SK-N-SH treated with all-trans-retinoic acid at 6 μM for 48 hours (cell line): Measurements from ENCODE around the gene TAP1.
A peak's percentile ranks its signal among the peaks of the same experiment; 100 is the strongest.

ENCODE experiments used
- ATAC-seq: fragments of 200-7000 bp; cut with Tn5 transposase; 3 replicates; pipeline ENCODE4 v1.9.1; 2020; ENCODE audit warnings: mild to moderate bottlenecking, moderate library complexity
- ARNTL ChIP-seq: fragments of 450-650 bp; formaldehyde crosslinking; IDR thresholded peaks from 2 replicates; pipeline ENCODE4 v1.5.0; 2020; ENCODE audit warnings: low read depth, mild to moderate bottlenecking, moderate library complexity, borderline replicate concordance
- BACH2 ChIP-seq: fragments of 250-450 bp; sonication (Bioruptor Pico); IDR thresholded peaks from 2 replicates; pipeline ENCODE4 v1.9.0; 2021; ENCODE audit warnings: mild to moderate bottlenecking, borderline replicate concordance
- CREB5 ChIP-seq: fragments of 250-450 bp; sonication (Bioruptor Pico); IDR thresholded peaks from 2 replicates; pipeline ENCODE4 v1.5.1; 2020; ENCODE audit warnings: low read depth, mild to moderate bottlenecking, moderate library complexity
- CSDC2 ChIP-seq: fragments of 250-450 bp; sonication (Bioruptor Pico); IDR thresholded peaks from 2 replicates; pipeline ENCODE4 v1.5.0; 2020; ENCODE audit warnings: mild to moderate bottlenecking, moderate library complexity
- ESRRG ChIP-seq: fragments of 250-450 bp; sonication (Bioruptor Pico); IDR thresholded peaks from 2 replicates; pipeline ENCODE4 v1.6.1; 2021; ENCODE audit warnings: mild to moderate bottlenecking
- GLIS3 ChIP-seq: fragments of 250-450 bp; sonication (Bioruptor Pico); IDR thresholded peaks from 2 replicates; pipeline ENCODE4 v1.5.0; 2020; ENCODE audit warnings: mild to moderate bottlenecking, moderate library complexity
- ISL1 ChIP-seq: fragments of 250-450 bp; sonication (Bioruptor Pico); IDR thresholded peaks from 2 replicates; pipeline ENCODE4 v2.1.2; 2022; ENCODE audit warnings: mild to moderate bottlenecking, moderate library complexity
- OSR1 ChIP-seq: fragments of 250-450 bp; sonication (Bioruptor Pico); IDR thresholded peaks from 2 replicates; pipeline ENCODE4 v1.8.0; 2022; ENCODE audit warnings: moderate library complexity, mild to moderate bottlenecking, inconsistent platforms
- POU6F1 ChIP-seq: fragments of 250-450 bp; sonication (Bioruptor Pico); IDR thresholded peaks from 2 replicates; pipeline ENCODE4 v1.8.0; 2021; ENCODE audit warnings: low read depth, mild to moderate bottlenecking, moderate library complexity, borderline replicate concordance
- PPARA ChIP-seq: fragments of 250-450 bp; sonication (Bioruptor Pico); IDR thresholded peaks from 2 replicates; pipeline ENCODE4 v1.5.0; 2020; ENCODE audit warnings: mild to moderate bottlenecking, borderline replicate concordance
- RARB ChIP-seq: fragments of 250-450 bp; sonication (Bioruptor Pico); IDR thresholded peaks from 2 replicates; pipeline ENCODE4 v1.8.0; 2021; ENCODE audit warnings: mild to moderate bottlenecking, moderate library complexity
- SNAI2 ChIP-seq: fragments of 250-450 bp; sonication (Bioruptor Pico); IDR thresholded peaks from 2 replicates; pipeline ENCODE4 v1.5.0; 2020; ENCODE audit warnings: mild to moderate bottlenecking, moderate library complexity
- TOX ChIP-seq: fragments of 250-450 bp; sonication (Bioruptor Pico); IDR thresholded peaks from 2 replicates; pipeline ENCODE4 v1.8.0; 2021; ENCODE audit warnings: mild to moderate bottlenecking, moderate library complexity, borderline replicate concordance
- TSHZ2 ChIP-seq: fragments of 250-450 bp; sonication (Bioruptor Pico); IDR thresholded peaks from 2 replicates; pipeline ENCODE4 v1.5.0; 2020; ENCODE audit warnings: mild to moderate bottlenecking, moderate library complexity
- ZC3H10 ChIP-seq: fragments of 250-450 bp; sonication (Bioruptor Pico); IDR thresholded peaks from 2 replicates; pipeline ENCODE4 v1.5.1; 2021; ENCODE audit warnings: mild to moderate bottlenecking, moderate library complexity
- ZFP3 ChIP-seq: fragments of 250-450 bp; sonication (Bioruptor Pico); IDR thresholded peaks from 2 replicates; pipeline ENCODE4 v1.5.0; 2020; ENCODE audit warnings: mild to moderate bottlenecking, moderate library complexity
- ZFP30 ChIP-seq: fragments of 450-650 bp; formaldehyde crosslinking; IDR thresholded peaks from 2 replicates; pipeline ENCODE4 v1.5.0; 2022; ENCODE audit warnings: mild to moderate bottlenecking, moderate library complexity
- ZNF565 ChIP-seq: fragments of 450-650 bp; formaldehyde crosslinking; conservative IDR thresholded peaks from 2 replicates; pipeline ENCODE4 v1.5.0; 2020; ENCODE audit warnings: low read depth, mild to moderate bottlenecking, moderate library complexity
- ZNF70 ChIP-seq: fragments of 450-650 bp; formaldehyde crosslinking; IDR thresholded peaks from 2 replicates; pipeline ENCODE4 v1.5.0; 2020; ENCODE audit warnings: mild to moderate bottlenecking, moderate library complexity
- ZNF8 ChIP-seq: fragments of 450-650 bp; formaldehyde crosslinking; IDR thresholded peaks from 2 replicates; pipeline ENCODE4 v1.5.0; 2020; ENCODE audit warnings: mild to moderate bottlenecking, moderate library complexity
- TF ChIP-seq, protein P1 (sequence below): fragments of 250-450 bp; sonication (Bioruptor Pico); IDR thresholded peaks from 2 replicates; pipeline ENCODE4 v1.8.0; 2020; ENCODE audit warnings: mild to moderate bottlenecking, moderate library complexity, borderline replicate concordance

The TAP1 gene, protein sequence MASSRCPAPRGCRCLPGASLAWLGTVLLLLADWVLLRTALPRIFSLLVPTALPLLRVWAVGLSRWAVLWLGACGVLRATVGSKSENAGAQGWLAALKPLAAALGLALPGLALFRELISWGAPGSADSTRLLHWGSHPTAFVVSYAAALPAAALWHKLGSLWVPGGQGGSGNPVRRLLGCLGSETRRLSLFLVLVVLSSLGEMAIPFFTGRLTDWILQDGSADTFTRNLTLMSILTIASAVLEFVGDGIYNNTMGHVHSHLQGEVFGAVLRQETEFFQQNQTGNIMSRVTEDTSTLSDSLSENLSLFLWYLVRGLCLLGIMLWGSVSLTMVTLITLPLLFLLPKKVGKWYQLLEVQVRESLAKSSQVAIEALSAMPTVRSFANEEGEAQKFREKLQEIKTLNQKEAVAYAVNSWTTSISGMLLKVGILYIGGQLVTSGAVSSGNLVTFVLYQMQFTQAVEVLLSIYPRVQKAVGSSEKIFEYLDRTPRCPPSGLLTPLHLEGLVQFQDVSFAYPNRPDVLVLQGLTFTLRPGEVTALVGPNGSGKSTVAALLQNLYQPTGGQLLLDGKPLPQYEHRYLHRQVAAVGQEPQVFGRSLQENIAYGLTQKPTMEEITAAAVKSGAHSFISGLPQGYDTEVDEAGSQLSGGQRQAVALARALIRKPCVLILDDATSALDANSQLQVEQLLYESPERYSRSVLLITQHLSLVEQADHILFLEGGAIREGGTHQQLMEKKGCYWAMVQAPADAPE

DNA sequence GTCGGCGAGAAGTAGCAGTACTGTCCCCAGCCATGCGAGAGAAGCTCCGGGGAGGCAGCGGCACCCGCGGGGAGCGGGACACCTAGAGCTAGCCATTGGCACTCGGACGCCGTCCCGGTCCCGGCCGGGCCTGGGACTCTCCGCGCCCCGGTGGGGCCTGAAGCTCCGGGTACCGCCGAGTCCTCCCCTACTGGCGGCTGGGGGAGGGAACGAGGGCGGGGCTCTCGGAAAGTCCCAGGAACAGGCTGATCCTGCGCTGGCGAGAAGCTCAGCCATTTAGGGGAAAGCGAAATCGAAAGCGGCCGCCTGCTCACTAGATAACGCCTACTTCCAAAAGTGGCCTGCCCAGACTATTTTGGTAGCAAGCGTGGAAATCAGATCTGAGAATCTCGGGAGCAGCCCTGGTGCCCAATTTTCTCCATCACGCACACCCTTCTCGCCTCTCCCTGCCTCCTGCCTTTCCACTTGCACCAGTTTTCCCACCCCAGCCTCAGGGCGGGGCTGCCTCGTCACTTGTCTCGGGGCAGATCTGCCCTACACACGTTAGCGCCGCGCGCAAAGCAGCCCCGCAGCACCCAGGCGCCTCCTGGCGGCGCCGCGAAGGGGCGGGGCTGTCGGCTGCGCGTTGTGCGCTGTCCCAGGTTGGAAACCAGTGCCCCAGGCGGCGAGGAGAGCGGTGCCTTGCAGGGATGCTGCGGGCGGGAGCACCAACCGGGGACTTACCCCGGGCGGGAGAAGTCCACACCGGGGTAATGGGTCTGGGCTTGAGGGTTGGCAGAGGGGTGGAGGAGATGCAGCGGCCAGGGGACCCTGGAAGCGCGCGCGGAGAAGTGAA is at the start of gene TAP1, which contains the start of gene PSMB9:
TSS of gene TAP1 (minus strand) at position 164 of the 835 bp plus-strand sequence. CDS start at position 96, 68 bp downstream.
TSS of gene PSMB9 (plus strand) at position 652 of the 835 bp plus-strand sequence. CDS start at position 690, 38 bp downstream.
- ATAC-seq = peak; percentile 91
- no peak for TF ChIP-seq ZNF565
- TF ChIP-seq SNAI2 = no peak
- TF ChIP-seq OSR1 = no peak
- TF ChIP-seq ZFP30 (CRISPR knock-in tag) = no peak
- no peak for TF ChIP-seq TSHZ2 (CRISPR knock-in tag)
- no peak for TF ChIP-seq PPARA (CRISPR knock-in tag)
- TF ChIP-seq ISL1 (CRISPR knock-in tag) = no peak
- no peak for TF ChIP-seq ZNF70
- TF ChIP-seq CREB5 = no peak
- no peak for TF ChIP-seq ZC3H10 (CRISPR knock-in tag)
- TF ChIP-seq GLIS3 (CRISPR knock-in tag) = no peak
- no peak for TF ChIP-seq POU6F1 (CRISPR knock-in tag)
- TF ChIP-seq BACH2 (CRISPR knock-in tag) = no peak
- TF ChIP-seq, protein P1, sequence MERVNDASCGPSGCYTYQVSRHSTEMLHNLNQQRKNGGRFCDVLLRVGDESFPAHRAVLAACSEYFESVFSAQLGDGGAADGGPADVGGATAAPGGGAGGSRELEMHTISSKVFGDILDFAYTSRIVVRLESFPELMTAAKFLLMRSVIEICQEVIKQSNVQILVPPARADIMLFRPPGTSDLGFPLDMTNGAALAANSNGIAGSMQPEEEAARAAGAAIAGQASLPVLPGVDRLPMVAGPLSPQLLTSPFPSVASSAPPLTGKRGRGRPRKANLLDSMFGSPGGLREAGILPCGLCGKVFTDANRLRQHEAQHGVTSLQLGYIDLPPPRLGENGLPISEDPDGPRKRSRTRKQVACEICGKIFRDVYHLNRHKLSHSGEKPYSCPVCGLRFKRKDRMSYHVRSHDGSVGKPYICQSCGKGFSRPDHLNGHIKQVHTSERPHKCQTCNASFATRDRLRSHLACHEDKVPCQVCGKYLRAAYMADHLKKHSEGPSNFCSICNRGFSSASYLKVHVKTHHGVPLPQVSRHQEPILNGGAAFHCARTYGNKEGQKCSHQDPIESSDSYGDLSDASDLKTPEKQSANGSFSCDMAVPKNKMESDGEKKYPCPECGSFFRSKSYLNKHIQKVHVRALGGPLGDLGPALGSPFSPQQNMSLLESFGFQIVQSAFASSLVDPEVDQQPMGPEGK (CRISPR knock-in tag) = no peak
- TF ChIP-seq RARB = no peak
- TF ChIP-seq ZNF8 (CRISPR knock-in tag) = no peak
- no peak for TF ChIP-seq ZFP3 (CRISPR knock-in tag)
- no peak for TF ChIP-seq TOX (CRISPR knock-in tag)
- no peak for TF ChIP-seq CSDC2 (CRISPR knock-in tag)

DNA sequence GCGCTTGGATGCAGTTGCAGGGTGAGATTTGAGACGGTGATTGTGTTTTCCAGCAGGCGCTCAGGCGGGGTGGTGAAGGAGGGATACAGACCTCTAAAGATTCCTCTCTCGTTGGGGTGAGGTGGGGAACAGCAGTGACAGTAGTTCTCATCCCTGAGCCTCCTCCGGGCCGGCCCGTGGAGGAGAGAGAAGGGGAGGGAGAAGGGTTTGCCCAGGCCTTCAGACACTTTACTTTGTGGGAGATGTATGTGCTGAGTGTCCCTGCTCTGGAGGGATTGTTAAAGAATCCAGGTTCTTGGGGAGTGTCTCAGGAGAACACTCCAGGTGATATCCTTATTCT is 41.5 kb upstream of the TAP1 start:
- peak; percentile 64 for ATAC-seq
- no peak for TF ChIP-seq ZFP30 (CRISPR knock-in tag)
- TF ChIP-seq POU6F1 (CRISPR knock-in tag) = no peak
- TF ChIP-seq SNAI2 = no peak
- TF ChIP-seq RARB = no peak
- no peak for TF ChIP-seq BACH2 (CRISPR knock-in tag)
- TF ChIP-seq ESRRG = no peak
- TF ChIP-seq TOX (CRISPR knock-in tag) = no peak
- no peak for TF ChIP-seq CREB5
- TF ChIP-seq, protein P1 (CRISPR knock-in tag) = no peak
- TF ChIP-seq ZFP3 (CRISPR knock-in tag) = no peak
- no peak for TF ChIP-seq ARNTL
- TF ChIP-seq PPARA (CRISPR knock-in tag) = no peak
